Thyroid gland (tissue), 4 donors: ENCODE data around the gene FCN3. TPM values are rescaled to one million over a fixed set of nuclear protein-coding genes. Genes with fewer than 3 reads are reported as not detected.

ENCODE experiments used
- DNase-seq, 2 donors: peaks; one replicate each; pipeline ENCODE4 v3.0.0-alpha.2; 2019
- H3K27ac ChIP-seq, 3 donors: fragments of 200-600 bp; sonication (generic); 1 replicate in 2 of 3; 2 replicates in 1 of 3; pipeline ENCODE4 v1.5.1; 2016 to 2019; ENCODE audit warnings: mild to moderate bottlenecking in 1 of 3, moderate library complexity in 1 of 3
- H3K27me3 ChIP-seq: fragments of 200-600 bp; sonication (generic); one replicate; pipeline ENCODE4 v1.5.1; 2019
- H3K36me3 ChIP-seq, 2 donors: fragments of 200-600 bp; sonication (generic); one replicate each; pipeline ENCODE4 v1.5.1; 2016 to 2019
- H3K4me1 ChIP-seq, 2 donors: fragments of 200-600 bp; sonication (generic); one replicate each; pipeline ENCODE4 v1.5.1; 2017 to 2019
- H3K4me3 ChIP-seq, 3 donors: fragments of 200-600 bp; sonication (generic); replicated peaks in 1 of 3; 1 replicate in 2 of 3; 2 replicates in 1 of 3; pipeline ENCODE4 v1.5.1; 2016; ENCODE audit warnings: mild to moderate bottlenecking in 1 of 3
- H3K9me3 ChIP-seq: fragments of 200-600 bp; sonication (generic); one replicate; pipeline ENCODE4 v1.5.1; 2017
- CTCF ChIP-seq, 6 experiments: fragments of 200-600 bp in 3 of 6; fragments of 450-650 bp in 3 of 6; sonication (generic) in 3 of 6; IDR thresholded peaks; one replicate each; pipeline ENCODE4 v1.5.1; 2016 to 2019; ENCODE audit warnings: antibody characterized with exemption in 6 of 6, mild to moderate bottlenecking in 2 of 6, inconsistent platforms in 1 of 6, moderate library complexity in 1 of 6
- POLR2A ChIP-seq, 2 donors: fragments of 450-650 bp; IDR thresholded peaks; one replicate each; pipeline ENCODE4 v1.6.1; 2017; ENCODE audit warnings: antibody characterized with exemption in 2 of 2, mild to moderate bottlenecking in 2 of 2, moderate library complexity in 1 of 2
- WGBS, 2 donors: methylation state at CpG; one replicate each; pipeline ENCODE4 v1.1.5; 2017; 5-methylcytosine and 5-hydroxymethylcytosine counted together
- intact Hi-C: fragments of 100-400 bp; cut with DNase I; formaldehyde crosslinking; loops from one replicate; pipeline ENCODE4 v1.15.1; 2023
- total RNA-seq, 4 donors: library from RNA; depleted of rRNA; stranded (reverse); fragments of >200 nt; gene quantifications; one replicate each; pipeline ENCODE4 v1.2.3, GENCODE V29; 2016

The FCN3 gene
- total RNA-seq, 4 donors from 2014 or later = 7.4 to 33.4 (median 10.7) TPM

- H3K4me3 ChIP-seq = no peak overlapping the region
- no peak for DNase-seq
- 66 to 71% methylated on average over 3 of the region's 3 CpGs for WGBS, 2 donors
- H3K36me3 ChIP-seq = peaks cover 27 to 36% of the 10 kb centered on the region in 2 donors
- H3K27me3 ChIP-seq = no peaks in the 10 kb centered on the region
- H3K9me3 ChIP-seq = no peaks in the 10 kb centered on the region
- peaks cover 70 to 83% of the 10 kb centered on the region in 2 donors for H3K4me1 ChIP-seq
- TF ChIP-seq CTCF (IDR thresholded peaks at IDR 0.05) (peak in 4 of 6 experiments; percentile 31 to 42 (median 38)), POLR2A (IDR thresholded peaks at IDR 0.05) (no peak)
- intact Hi-C loops = no loop called here
- peak overlapping the region; percentile 81 to 87 (median 85) for H3K27ac ChIP-seq
Observed at GRCh38 chr1:27416387-27417111, 41.9 kb upstream of the FCN3 start.

- peaks cover 60 to 62% of the 10 kb centered on the region in 2 donors for H3K4me1 ChIP-seq
- H3K36me3 ChIP-seq = peaks cover 44 to 59% of the 10 kb centered on the region in 2 donors
- H3K4me3 ChIP-seq = no peak overlapping the region
- no peaks in the 10 kb centered on the region for H3K27me3 ChIP-seq
- no peak for DNase-seq
- WGBS, 2 donors = 59 to 86% methylated on average over 1 of the region's 1 CpG
- H3K9me3 ChIP-seq = no peaks in the 10 kb centered on the region
- intact Hi-C loops = no loop called here
- TF ChIP-seq POLR2A (IDR thresholded peaks at IDR 0.05) (no peak), CTCF (IDR thresholded peaks at IDR 0.05) (no peak)
- peak overlapping the region; percentile 28 to 85 (median 68) for H3K27ac ChIP-seq
Observed at GRCh38 chr1:27414091-27414490, 39.5 kb upstream of the FCN3 start.

GRCh38 chr1:27413004-27413403 lies 38.4 kb upstream of the FCN3 start:
- peak overlapping the region; percentile 28 to 85 (median 68) for H3K27ac ChIP-seq
- no peak overlapping the region for H3K4me3 ChIP-seq
- H3K36me3 ChIP-seq = peaks cover 46 to 69% of the 10 kb centered on the region in 2 donors
- DNase-seq = peak; percentile 70 to 77
- H3K9me3 ChIP-seq = no peaks in the 10 kb centered on the region
- TF ChIP-seq POLR2A (IDR thresholded peaks at IDR 0.05) = no peak
- no peak for TF ChIP-seq CTCF (IDR thresholded peaks at IDR 0.05)
- no peaks in the 10 kb centered on the region for H3K27me3 ChIP-seq
- peaks cover 51% of the 10 kb centered on the region in 2 donors for H3K4me1 ChIP-seq
- intact Hi-C loops = no loop called here
- 31 to 48% methylated on average over 4 of the region's 4 CpGs for WGBS, 2 donors

GRCh38 chr1:27412502-27412901 lies 37.9 kb upstream of the FCN3 start:
- 91 to 92% methylated on average over 4 of the region's 4 CpGs for WGBS, 2 donors
- TF ChIP-seq CTCF (IDR thresholded peaks at IDR 0.05) (no peak), POLR2A (IDR thresholded peaks at IDR 0.05) (no peak)
- no peaks in the 10 kb centered on the region for H3K27me3 ChIP-seq
- H3K4me1 ChIP-seq = peaks cover 46% of the 10 kb centered on the region in 2 donors
- no peak overlapping the region for H3K4me3 ChIP-seq
- no peak for DNase-seq
- peak overlapping the region in 2 of 3 donors; percentile 68 to 85 for H3K27ac ChIP-seq
- intact Hi-C loops = no loop called here
- peaks cover 51 to 70% of the 10 kb centered on the region in 2 donors for H3K36me3 ChIP-seq
- no peaks in the 10 kb centered on the region for H3K9me3 ChIP-seq

- no peak for DNase-seq
- Histone ChIP-seq H3K27me3 (no peaks in the 10 kb centered on the region), H3K36me3 (peaks cover 57 to 76% of the 10 kb centered on the region in 2 donors), H3K4me1 (peaks cover 28 to 39% of the 10 kb centered on the region in 2 donors), H3K27ac (no peak overlapping the region), H3K4me3 (no peak overlapping the region), H3K9me3 (no peaks in the 10 kb centered on the region)
- no peak for TF ChIP-seq POLR2A (IDR thresholded peaks at IDR 0.05)
- no peak for TF ChIP-seq CTCF (IDR thresholded peaks at IDR 0.05)
- 89 to 90% methylated on average over 2 of the region's 2 CpGs for WGBS, 2 donors
- intact Hi-C loops = no loop called here
Observed at GRCh38 chr1:27410709-27411108, 36.1 kb upstream of the FCN3 start.
